Head of caudate nucleus (tissue), 42 donors: ENCODE data around the gene ITIH4.

Experiments used
- DNase-seq, 42 donors: peaks; one replicate each; pipeline versions ENCODE4 v3.0.0 to v3.0.0-alpha.2; 2020 to 2021; ENCODE audit warnings: mixed read lengths in 7 of 42
- intact Hi-C: fragments of 100-400 bp; cut with DNase I; formaldehyde crosslinking; loops from one replicate; pipeline ENCODE4 v1.15.0; 2022

ITIH4 gene

DNA sequence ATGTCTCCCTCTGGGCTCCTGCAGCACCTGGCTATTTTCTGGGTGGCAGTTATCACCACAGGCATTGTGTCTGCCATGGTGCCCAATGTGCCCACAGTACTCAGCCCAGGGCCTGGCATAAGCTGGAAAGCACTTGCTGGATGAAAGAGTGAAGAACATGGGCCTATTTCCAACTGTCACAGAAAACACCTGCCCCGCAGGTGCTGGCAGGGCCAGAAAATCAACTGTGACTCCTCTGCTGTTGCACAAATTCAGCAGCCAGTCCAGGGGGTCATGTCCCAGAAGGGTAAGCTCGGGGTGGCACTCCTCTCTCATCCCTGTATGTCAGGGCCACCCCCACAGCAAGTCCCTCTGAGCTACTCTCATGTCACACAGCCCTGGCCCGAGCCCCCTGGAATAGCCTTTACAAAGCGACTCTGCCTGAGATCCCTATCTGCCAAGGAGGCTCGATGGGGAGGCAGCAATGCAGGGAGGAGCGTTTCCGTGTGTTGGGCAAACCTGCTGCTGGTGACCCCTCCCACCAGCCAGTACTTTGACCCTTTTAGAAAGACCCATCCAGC, 18.9 kb downstream of the ITIH4 start:
- intact Hi-C loops = no loop called here
- no peak for DNase-seq

DNA sequence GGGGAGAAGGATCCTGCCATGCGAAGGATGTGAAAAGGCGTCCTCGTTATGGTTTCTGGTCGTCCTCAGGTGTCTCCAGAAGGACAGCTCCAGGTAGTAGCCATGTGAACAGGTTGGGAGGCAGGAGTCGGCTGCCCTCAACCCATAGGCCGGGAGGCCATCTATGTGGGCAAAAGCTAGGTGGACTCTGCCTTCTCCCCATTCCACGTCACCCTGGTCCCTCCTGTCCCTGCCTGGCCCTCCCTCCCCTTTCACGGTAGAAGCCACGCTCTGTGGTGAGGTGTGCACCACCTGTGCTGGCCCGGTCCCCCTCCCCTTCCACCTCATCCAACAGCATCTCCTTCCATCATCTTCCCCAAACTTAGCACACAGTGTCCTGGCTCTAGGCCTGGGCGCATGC, 19.5 kb downstream of the ITIH4 start:
- DNase-seq = no peak
- intact Hi-C loops = no loop called here

DNA sequence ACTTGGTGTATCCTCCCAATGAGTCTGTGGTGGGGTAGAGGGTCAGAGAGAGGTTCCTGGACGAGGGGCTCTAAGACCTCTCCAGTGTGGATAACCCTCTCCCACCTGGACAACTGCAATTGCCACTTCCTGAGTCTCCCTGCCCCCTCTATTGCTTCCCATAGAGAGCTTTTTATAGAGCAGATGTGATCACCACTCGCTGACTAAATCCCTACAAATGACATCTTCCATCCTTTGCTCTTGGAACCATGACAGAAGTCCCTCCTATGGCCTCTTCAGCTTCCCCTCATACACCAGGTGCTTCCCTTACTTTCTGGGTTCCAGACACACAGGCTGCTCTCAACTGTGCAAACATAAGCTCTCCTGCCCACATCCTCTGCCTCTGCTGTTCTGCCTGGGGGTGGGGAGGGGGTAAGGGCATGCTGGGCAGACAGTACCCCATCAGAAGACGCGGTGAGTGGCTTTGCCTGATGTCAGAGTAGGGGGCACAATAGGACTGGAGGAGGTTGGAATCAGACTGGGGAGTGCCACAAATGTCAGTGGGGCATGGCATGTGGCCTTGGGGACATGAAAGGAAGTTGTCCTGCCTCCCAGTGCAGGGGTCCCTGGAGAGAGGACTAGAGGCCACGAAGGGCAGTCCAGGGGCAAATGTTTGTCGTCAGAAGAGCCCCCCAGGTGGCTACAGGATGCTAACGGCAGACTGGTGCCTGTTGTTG, 20.7 kb downstream of the ITIH4 start:
- intact Hi-C loops = no loop called here
- DNase-seq = no peak

DNA sequence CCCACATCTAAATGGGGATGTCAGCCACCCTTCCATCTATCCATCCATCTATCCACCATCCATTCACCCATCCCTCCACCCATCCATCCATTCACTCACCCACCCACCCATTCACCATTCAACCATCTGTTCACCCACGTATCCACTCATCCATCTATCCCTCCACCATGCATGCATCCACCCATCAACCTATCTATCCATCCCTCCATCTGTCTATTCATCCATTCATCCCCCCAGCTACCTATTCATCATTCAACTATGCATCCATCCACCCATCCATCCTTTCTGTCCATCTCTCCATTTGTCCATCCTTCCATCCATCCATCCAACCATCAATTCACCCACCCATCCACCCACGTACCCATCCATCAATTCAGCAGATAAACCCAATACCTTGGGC, 21.3 kb downstream of the ITIH4 start:
- intact Hi-C loops = no loop called here
- no peak for DNase-seq

DNA sequence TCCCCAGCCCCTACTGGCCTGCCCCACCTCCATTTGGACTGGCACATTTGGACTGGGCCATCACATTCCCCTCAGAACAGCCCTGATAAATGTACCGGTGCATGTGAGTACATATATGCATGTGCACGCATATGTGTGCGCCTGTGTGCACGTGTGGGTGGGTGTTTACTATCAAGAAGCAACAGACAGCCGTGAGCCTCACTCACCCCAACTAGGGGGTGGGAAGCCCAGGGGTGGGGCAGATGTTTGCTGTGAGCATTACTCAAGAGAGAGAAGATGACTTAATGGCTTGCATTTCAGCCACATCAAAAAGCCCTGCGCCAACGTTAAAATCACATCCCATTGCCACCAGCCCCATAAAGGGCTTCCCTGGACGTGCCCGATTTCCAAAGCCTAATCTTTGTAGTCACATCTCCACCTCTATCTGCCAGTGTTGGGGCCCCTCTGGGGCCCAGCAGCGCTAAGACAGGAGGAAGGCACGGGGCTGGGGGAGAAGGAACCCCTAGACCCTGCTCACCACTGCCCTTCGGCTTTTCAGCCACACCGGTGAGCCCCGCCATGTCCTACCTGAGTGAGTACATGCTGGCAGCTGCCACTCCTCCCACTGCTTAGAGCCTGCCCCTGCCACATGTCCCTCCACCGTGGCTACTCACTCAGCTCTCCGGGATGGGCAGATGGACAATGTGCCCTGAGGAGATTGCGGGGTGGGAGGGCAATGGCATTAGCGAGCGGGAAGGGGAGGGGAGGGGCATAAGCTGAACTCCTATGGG, 25.0 kb downstream of the ITIH4 start:
- intact Hi-C loops = no loop called here
- DNase-seq = no peak

DNA sequence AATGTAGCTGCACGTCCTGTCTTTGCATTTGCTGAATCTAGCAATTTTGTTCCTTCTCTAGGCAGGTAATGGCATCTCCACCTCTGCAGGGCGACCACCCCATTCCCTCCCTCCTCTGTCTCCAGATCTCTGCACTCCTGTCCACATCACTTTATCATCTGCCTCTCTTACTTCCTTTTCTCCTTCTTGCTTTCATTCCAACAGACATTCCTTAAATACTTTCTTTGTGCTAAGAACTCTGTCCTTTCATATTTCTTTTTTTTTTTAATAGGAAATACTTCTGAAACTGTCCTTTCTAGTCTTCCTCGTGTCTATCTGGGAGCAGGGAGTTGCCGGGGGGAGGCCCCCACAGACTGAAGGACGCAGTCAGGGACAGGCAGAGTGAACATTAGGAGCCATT, 28.6 kb downstream of the ITIH4 start:
- intact Hi-C loops = no loop called here
- no peak for DNase-seq

DNA sequence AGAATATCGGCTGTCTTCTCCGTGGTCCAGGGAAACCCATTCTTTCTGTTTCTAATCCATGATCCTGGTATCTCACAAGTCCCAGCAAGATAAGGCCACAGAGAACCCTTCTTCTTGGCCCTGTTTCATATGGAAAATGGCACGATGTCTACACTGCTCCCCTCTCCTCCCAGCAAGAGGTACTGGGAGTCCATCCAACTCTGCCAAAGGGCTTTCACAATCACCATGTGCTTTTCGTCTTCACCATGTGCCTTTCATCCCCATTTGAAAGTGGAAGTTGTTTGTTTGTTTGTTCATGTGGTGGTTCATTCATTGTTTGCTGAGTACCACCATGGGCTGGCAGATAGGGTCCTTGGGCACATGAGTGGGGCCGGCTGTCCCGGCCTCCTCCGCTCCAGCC, 30.4 kb downstream of the ITIH4 start:
- intact Hi-C loops = no loop called here
- DNase-seq = no peak

DNA sequence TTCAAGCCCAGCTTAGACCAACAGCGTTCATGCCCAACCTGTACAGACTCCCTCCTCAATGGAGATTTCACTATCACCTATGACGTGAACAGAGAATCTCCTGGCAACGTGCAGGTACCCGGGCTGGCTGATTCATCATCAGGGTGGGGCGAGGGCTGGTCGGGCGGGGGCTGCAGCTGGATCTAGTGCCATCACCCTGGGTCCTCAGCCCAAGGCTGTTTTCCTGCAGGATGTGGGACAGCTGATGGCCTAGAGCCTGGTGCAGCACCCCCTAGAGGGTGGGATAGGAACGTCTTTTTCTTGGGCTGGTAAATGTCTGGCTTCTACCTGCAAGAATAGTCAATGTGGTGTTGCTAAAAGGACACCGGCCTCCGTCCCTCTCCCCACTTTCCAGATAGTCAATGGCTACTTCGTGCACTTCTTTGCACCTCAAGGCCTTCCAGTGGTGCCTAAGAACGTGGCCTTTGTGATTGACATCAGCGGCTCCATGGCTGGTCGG, 31.4 kb downstream of the ITIH4 start:
- DNase-seq = peak in 24 of 42 donors; percentile 4 to 46 (median 18)
- intact Hi-C loops = no loop called here

GRCh38 chr3:52798376-52798977, 32.0 kb downstream of the ITIH4 start:
- intact Hi-C loops = no loop called here
- DNase-seq = no peak

- no peak for DNase-seq
- intact Hi-C loops = no loop called here
Observed at GRCh38 chr3:52796411-52796810, 34.1 kb downstream of the ITIH4 start.

GRCh38 chr3:52795298-52795900, 35.1 kb downstream of the ITIH4 start:
- no peak for DNase-seq
- intact Hi-C loops = no loop called here

DNA sequence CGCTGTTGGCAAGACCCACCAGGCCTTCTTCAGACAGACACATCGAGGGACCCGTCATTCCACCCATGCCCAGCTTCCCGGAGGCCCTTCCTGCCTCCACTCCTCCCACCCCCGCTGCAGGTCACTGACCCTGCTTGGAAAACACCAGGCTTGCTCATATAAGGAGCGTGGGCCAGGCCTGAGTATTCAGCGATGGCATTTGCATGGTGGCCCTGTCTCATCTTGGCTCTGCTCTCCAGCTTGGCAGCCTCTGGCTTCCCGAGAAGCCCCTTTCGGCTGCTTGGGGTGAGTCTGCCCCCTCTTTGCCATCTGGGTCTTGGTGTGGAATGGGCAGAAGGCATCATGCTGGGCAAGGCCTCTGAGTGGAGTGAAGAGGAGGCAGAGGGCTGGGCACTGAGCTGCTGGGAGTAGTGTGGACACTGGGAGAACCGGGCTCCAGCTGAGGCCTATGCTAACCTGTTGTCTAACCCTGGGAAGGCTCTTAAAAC, 35.8 kb downstream of the ITIH4 start, which contains the start of gene ITIH3:
Gene ITIH3 (plus strand): TSS at position 185 of the 488 bp plus-strand sequence. CDS start 8 bp downstream, at position 193.
- intact Hi-C loops = no loop called here
- no peak for DNase-seq

- intact Hi-C loops = no loop called here
- DNase-seq = no peak
Observed at GRCh38 chr3:52793702-52794611, 36.5 kb downstream of the ITIH4 start.

- intact Hi-C loops = no loop called here
- no peak for DNase-seq
Observed at GRCh38 chr3:52792961-52793695, 37.3 kb downstream of the ITIH4 start.

- no peak for DNase-seq
- intact Hi-C loops = no loop called here
Observed at GRCh38 chr3:52792413-52792812, 38.1 kb downstream of the ITIH4 start.

GRCh38 chr3:52791928-52792327, 38.5 kb downstream of the ITIH4 start:
- DNase-seq = no peak
- intact Hi-C loops = no loop called here

GRCh38 chr3:52791366-52791765, 39.1 kb downstream of the ITIH4 start:
- intact Hi-C loops = no loop called here
- DNase-seq = no peak

DNA sequence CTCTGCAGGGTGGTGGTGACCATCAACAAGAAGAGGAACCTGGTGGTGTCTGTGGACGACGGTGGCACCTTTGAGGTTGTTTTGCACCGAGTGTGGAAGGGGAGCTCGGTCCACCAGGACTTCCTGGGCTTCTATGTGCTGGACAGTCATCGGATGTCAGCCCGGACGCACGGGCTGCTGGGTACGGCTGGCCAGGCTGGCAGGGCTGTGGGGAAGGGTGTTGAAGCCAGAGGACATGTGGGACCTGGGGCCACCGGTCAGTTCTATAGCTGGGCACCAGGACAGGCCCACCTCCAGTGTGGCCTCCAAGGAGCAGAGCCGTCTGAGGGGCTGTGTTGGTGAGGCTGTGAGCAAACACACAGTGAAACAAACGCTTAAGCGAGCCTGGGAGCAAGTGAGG, 39.7 kb downstream of the ITIH4 start:
- no peak for DNase-seq
- intact Hi-C loops = no loop called here
